Erythroblast (primary cell): ENCODE data around the gene ADARB1.

ENCODE experiments used
- GATA1 ChIP-seq: IDR thresholded peaks from 2 replicates; pipeline ENCODE4 v1.6.1; 2011; ENCODE audit warnings: low read depth, mild to moderate bottlenecking, control low read depth, low read length, moderate library complexity
- POLR2A ChIP-seq: IDR thresholded peaks from 2 replicates; pipeline ENCODE4 v1.6.1; 2011; ENCODE audit warnings: mild to moderate bottlenecking, low read length

GRCh38 chr21:45119812-45120211 is 45.4 kb downstream of the ADARB1 start:
- TF ChIP-seq POLR2A (no peak), GATA1 (no peak)
